ENCODE data around the gene VEZF1.

- TF ChIP-seq CTCF (IDR thresholded peaks at IDR 0.05; ENCODE audit: insufficient read depth, low read length, poor library complexity, severe bottlenecking), result no peak
- TF ChIP-seq EZH2phosphoT487 (conservative IDR thresholded peaks at IDR 0.05; ENCODE audit: low read length), result no peak
Measured at GRCh38 chr17:57966875-57967274, 21.2 kb downstream of the VEZF1 start.
